GM10266 (cell line): ENCODE data around the gene PIK3R2.

Source experiments
- DNase-seq: peaks from one replicate; pipeline ENCODE4 v3.0.0; 2012; ENCODE audit errors: extremely low spot score
- CTCF ChIP-seq: IDR thresholded peaks from 2 replicates; pipeline ENCODE4 v1.5.1; 2012; ENCODE audit warnings: mild to moderate bottlenecking, low read depth; ENCODE audit not compliant: control insufficient read depth, insufficient read depth; ENCODE audit errors: missing control alignments

PIK3R2 gene

GRCh38 chr19:18126097-18126496, 26.9 kb upstream of the PIK3R2 start:
- DNase-seq, result no peak
- TF ChIP-seq CTCF, result no peak

- DNase-seq, result no peak
- TF ChIP-seq CTCF, result no peak
These were observed 24.9 kb upstream of the PIK3R2 start for GRCh38 chr19:18128044-18128443.

GRCh38 chr19:18128805-18129204, 24.2 kb upstream of the PIK3R2 start:
- DNase-seq, result no peak
- TF ChIP-seq CTCF, result no peak

- DNase-seq, result no peak
- no peak for TF ChIP-seq CTCF
These were observed 22.3 kb upstream of the PIK3R2 start for GRCh38 chr19:18130523-18131242.

DNA sequence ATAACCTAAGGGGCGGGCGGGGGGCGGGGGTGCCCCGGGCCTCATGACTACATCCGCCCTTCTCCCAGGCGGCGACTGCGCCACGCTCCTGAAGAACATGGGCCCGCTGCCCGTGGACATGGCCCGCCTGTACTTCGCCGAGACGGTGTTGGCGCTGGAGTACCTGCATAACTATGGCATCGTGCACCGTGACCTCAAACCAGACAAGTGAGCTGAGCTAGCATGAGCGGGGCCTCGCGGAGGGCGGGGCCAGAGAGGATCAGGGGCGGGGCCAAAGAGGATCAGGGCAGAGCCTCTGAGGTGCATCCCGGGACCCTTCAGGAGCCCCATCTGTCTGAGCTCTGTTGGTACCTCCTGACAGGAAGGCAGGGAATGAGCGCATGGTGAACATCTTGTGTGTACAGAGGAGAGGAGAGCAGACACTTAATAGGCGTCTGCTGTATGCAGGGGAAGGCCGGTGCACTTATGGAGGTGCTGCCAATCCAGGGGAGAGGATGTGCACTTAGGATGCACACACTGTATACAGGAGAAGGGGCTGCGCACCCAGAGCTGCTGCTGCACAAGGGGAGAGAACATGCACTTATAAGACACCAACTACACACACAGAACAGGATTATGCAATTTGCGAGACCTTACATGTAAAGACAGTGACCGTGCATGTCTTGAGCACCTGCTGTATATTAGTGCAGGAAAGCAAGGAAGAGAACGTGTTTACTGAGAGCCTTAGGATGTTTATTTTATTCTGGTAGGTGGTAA, 20.9 kb upstream of the PIK3R2 start:
- TF ChIP-seq CTCF, result no peak
- DNase-seq, result no peak

DNA sequence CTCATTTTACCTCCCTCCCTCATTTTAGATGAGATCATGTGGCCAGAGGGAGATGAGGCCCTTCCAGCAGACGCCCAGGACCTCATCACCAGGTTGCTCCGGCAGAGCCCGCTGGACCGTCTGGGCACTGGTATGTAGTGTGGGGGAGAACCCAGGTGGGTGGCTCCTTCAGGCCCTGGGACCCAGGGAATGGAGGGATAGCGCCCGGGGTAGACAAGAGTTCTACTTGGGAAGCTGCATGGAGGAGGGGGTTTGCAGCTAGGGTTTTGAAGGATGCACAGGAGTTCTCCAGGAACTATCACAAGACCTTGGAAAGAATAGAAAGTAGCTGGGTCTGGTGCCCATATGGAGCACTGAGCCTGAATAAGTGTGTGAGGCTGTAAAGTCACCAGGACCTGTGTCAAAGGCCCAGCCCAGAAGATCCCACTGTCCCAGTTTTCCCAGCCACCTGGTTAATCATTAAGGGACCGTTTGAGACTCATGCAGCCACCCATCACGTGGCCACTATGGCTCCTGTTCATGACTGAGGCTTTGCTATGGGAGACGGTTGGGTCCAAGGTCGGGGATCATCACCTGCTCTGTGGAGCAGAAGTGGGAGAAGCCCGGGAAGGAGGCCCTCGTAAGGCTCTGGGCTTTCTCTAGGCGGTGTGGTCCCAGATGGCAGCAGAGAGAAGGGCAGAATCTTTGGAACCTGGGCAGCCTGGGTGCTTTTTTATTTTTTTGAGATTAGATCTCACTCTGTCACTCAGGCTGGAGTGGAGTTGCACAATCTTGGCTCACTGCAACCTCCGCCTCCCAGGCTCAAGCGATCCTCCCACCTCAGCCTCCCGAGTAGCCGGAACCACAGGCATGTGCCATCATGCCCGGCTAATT, 17.0 kb upstream of the PIK3R2 start:
- DNase-seq, result no peak
- no peak for TF ChIP-seq CTCF
